ENCODE results near the gene MMGT1. TPM values are rescaled to one million over a fixed set of nuclear protein-coding genes. Genes with fewer than 3 reads are reported as not detected.

The MMGT1 gene
- total RNA-seq, 1 experiment from 2014 or later: 26.2 TPM

DNA sequence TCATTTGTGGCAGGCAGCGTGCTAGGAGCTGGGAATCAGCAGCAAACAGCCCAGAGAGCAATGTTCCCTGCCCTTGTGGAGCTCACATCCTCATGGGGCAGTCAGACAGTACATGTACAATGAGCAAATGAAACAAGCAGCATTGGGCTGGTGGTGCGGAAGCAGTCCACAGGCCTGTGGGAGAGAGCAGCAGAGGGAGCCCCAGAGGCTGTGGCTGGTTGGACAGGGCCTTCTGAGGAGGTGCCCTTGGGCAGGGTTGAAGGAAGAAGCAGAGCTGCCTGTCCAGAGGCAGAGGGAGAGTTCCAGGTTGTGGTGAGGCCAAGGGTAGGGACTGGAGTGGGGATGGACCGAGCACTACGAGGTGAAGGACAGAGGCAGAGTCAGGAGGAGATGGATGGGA is 22.5 kb downstream of the MMGT1 start:
- intact Hi-C loops (cut with micrococcal nuclease; ENCODE audit: unreplicated experiment): no loop called here

DNA sequence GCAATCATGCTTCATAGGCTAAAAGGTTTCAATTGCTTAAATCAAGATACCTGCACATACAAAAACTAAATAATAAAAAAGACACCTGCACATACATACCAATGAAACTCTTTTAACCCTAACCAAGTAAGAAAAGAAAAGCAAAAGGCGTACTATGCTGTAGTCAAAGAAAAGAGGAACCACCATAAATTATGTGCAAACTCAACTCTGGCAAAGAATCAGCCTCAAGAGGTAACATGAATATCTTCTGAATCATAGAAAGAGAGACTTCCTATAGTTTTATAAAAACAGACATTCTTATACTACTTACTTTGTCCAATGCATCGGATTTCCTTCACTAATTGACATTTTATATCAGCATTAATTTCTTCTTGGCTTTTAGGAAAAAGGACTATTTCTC is 29.3 kb downstream of the MMGT1 start:
- Histone ChIP-seq H2AFZ (no peak overlapping the region), H3K9me2 (ENCODE audit: insufficient read depth) (no peaks in the 10 kb centered on the region), H3K27ac (no peak overlapping the region), H3K4me2 (no peak overlapping the region), H3K4me3 (no peak overlapping the region), H3K27me3 (ENCODE audit: insufficient read depth, low read depth) (no peaks in the 10 kb centered on the region), H4K20me1 (ENCODE audit: insufficient read depth) (no peaks in the 10 kb centered on the region), H3K79me2 (ENCODE audit: low read depth) (no peaks in the 10 kb centered on the region), H3K9me3 (ENCODE audit: insufficient read depth, low read depth) (no peaks in the 10 kb centered on the region), H3K4me1 (replicated peaks; ENCODE audit: insufficient read depth) (no peaks in the 10 kb centered on the region), H3K36me3 (ENCODE audit: low read depth) (no peaks in the 10 kb centered on the region), H3F3A (ENCODE audit: insufficient read depth, low read depth) (no peaks in the 10 kb centered on the region)
- no peak for TF ChIP-seq EZH2 (IDR thresholded peaks at IDR 0.05; ENCODE audit: low read depth)
- TF ChIP-seq, protein P1, sequence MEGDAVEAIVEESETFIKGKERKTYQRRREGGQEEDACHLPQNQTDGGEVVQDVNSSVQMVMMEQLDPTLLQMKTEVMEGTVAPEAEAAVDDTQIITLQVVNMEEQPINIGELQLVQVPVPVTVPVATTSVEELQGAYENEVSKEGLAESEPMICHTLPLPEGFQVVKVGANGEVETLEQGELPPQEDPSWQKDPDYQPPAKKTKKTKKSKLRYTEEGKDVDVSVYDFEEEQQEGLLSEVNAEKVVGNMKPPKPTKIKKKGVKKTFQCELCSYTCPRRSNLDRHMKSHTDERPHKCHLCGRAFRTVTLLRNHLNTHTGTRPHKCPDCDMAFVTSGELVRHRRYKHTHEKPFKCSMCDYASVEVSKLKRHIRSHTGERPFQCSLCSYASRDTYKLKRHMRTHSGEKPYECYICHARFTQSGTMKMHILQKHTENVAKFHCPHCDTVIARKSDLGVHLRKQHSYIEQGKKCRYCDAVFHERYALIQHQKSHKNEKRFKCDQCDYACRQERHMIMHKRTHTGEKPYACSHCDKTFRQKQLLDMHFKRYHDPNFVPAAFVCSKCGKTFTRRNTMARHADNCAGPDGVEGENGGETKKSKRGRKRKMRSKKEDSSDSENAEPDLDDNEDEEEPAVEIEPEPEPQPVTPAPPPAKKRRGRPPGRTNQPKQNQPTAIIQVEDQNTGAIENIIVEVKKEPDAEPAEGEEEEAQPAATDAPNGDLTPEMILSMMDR (conservative IDR thresholded peaks at IDR 0.05): no peak
- BruUV-seq (replicated peaks): no TSS peak
- intact Hi-C loops (cut with micrococcal nuclease; ENCODE audit: unreplicated experiment): no loop called here
- CTCF ChIA-PET: no interaction called here
- POLR2A ChIA-PET (ENCODE audit: unreplicated experiment): no interaction called here
- no peak for DNase-seq

More for the DNA sequence above, 22.5 kb downstream of the MMGT1 start:
- CTCF ChIA-PET: no interaction called here
- TF ChIP-seq, protein P1 (conservative IDR thresholded peaks at IDR 0.05): no peak
- H2AFZ ChIP-seq: no peak overlapping the region
- H3K4me1 ChIP-seq (replicated peaks; ENCODE audit: insufficient read depth): no peaks in the 10 kb centered on the region
- BruUV-seq (replicated peaks): no TSS peak
- H3K27ac ChIP-seq: no peak overlapping the region
- no peaks in the 10 kb centered on the region for H3K9me3 ChIP-seq (ENCODE audit: insufficient read depth, low read depth)
- H3K4me3 ChIP-seq: no peak overlapping the region
- no peak overlapping the region for H3K4me2 ChIP-seq
- POLR2A ChIA-PET (ENCODE audit: unreplicated experiment): no interaction called here
- H3F3A ChIP-seq (ENCODE audit: insufficient read depth, low read depth): no peaks in the 10 kb centered on the region
- no peaks in the 10 kb centered on the region for H3K9me2 ChIP-seq (ENCODE audit: insufficient read depth)
- no peaks in the 10 kb centered on the region for H3K79me2 ChIP-seq (ENCODE audit: low read depth)
- H4K20me1 ChIP-seq (ENCODE audit: insufficient read depth): no peaks in the 10 kb centered on the region
- no peaks in the 10 kb centered on the region for H3K36me3 ChIP-seq (ENCODE audit: low read depth)
- no peaks in the 10 kb centered on the region for H3K27me3 ChIP-seq (ENCODE audit: insufficient read depth, low read depth)
- no peak for DNase-seq

DNA sequence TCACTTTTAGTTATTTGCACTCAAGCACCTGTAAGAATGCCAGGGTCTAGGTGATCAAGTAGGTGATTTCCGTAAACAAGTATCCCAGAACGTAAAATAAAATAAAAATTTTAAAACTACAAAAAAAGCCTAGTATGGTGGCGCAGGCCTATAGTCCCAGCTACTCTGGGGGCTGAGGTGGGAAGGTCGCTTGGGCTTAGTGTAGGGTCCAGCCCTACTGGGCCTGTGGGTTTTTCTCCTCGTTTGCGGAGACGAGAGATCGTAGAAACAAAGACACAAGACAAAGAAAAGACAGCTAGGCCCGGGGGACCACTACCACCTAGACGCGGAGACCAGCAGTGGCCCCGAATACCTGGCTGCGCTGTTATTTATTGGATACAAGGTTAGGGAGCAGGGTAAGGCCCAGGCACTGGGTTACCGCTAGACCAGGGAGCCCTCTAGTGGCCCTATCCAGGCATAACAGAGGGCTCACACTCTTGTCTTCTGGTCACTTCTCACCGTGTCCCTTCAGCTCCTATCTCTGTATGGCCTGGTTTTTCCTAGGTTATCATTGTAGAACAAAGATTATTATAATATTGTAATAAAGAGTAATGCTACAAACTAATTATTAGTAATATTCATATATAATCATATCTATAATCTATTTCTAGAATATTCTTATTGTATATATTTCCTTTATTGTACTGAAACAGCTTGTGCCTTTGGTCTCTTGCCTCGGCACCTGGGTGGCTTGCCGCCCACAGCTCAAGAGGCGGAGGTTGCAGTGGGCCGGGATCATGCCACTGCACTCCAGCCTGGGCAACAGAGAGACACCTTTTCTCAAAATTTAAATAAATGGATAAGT is 41.9 kb downstream of the MMGT1 start:
- H2AFZ ChIP-seq: no peak overlapping the region
- H4K20me1 ChIP-seq (ENCODE audit: insufficient read depth): no peaks in the 10 kb centered on the region
- no peak for TF ChIP-seq EZH2 (IDR thresholded peaks at IDR 0.05; ENCODE audit: low read depth)
- TF ChIP-seq, protein P1 (conservative IDR thresholded peaks at IDR 0.05): peak; percentile 83
- no peaks in the 10 kb centered on the region for H3K9me2 ChIP-seq (ENCODE audit: insufficient read depth)
- H3K9me3 ChIP-seq (ENCODE audit: insufficient read depth, low read depth): no peaks in the 10 kb centered on the region
- H3K27ac ChIP-seq: no peak overlapping the region
- peak; percentile 43 to 49 for DNase-seq
- no TSS peak for BruUV-seq (replicated peaks)
- no peak overlapping the region for H3K4me3 ChIP-seq
- no peaks in the 10 kb centered on the region for H3K79me2 ChIP-seq (ENCODE audit: low read depth)
- ChIA-PET CTCF (no interaction called here), POLR2A (ENCODE audit: unreplicated experiment) (no interaction called here)
- no peak overlapping the region for H3K4me2 ChIP-seq
- H3F3A ChIP-seq (ENCODE audit: insufficient read depth, low read depth): no peaks in the 10 kb centered on the region
- intact Hi-C loops (cut with micrococcal nuclease; ENCODE audit: unreplicated experiment): loop anchor here (5.0 to 10.0 kb wide), 2 partner anchors 335 to 447 kb away; no protein-coding TSS in a partner anchor
- H3K27me3 ChIP-seq (ENCODE audit: insufficient read depth, low read depth): peaks cover 60% of the 10 kb centered on the region
- H3K4me1 ChIP-seq (replicated peaks; ENCODE audit: insufficient read depth): no peaks in the 10 kb centered on the region
- no peaks in the 10 kb centered on the region for H3K36me3 ChIP-seq (ENCODE audit: low read depth)
